Spleen (tissue), 11 donors: ENCODE results near the gene ERVFRD-1. TPM values are rescaled to one million over a fixed set of nuclear protein-coding genes. Genes with fewer than 3 reads are reported as not detected.

ENCODE experiments used
- DNase-seq: peaks from one replicate; pipeline ENCODE4 v3.0.0-alpha.2; 2020
- H3K27ac ChIP-seq, 8 donors: fragments of 200-600 bp; sonication (generic) in 7 of 8; 1 replicate in 4 of 8; 2 replicates in 4 of 8; pipeline versions ENCODE4 v1.5.0 to v1.8.0; 2016 to 2021; ENCODE audit warnings: inconsistent platforms in 4 of 8, mild to moderate bottlenecking in 4 of 8, moderate library complexity in 1 of 8
- H3K27me3 ChIP-seq, 7 donors: fragments of 200-600 bp; sonication (generic) in 6 of 7; replicated peaks in 1 of 7; 1 replicate in 4 of 7; 2 replicates in 3 of 7; pipeline versions ENCODE4 v1.5.0 to v1.8.0; 2016 to 2021; ENCODE audit warnings: inconsistent platforms in 3 of 7, mild to moderate bottlenecking in 1 of 7
- H3K36me3 ChIP-seq, 6 donors: fragments of 200-600 bp; sonication (generic) in 5 of 6; 1 replicate in 4 of 6; 2 replicates in 2 of 6; pipeline versions ENCODE4 v1.5.0 to v1.8.0; 2016 to 2021; ENCODE audit warnings: inconsistent platforms in 2 of 6
- H3K4me1 ChIP-seq, 6 donors: fragments of 200-600 bp; sonication (generic) in 5 of 6; 1 replicate in 3 of 6; 2 replicates in 3 of 6; pipeline versions ENCODE4 v1.5.0 to v1.8.0; 2016 to 2021; ENCODE audit warnings: inconsistent platforms in 3 of 6
- H3K4me3 ChIP-seq, 8 donors: fragments of 200-600 bp; sonication (generic) in 7 of 8; 1 replicate in 4 of 8; 2 replicates in 4 of 8; pipeline versions ENCODE4 v1.5.0 to v1.8.0; 2016 to 2021; ENCODE audit warnings: inconsistent platforms in 4 of 8, mild to moderate bottlenecking in 4 of 8, moderate library complexity in 2 of 8
- H3K9me3 ChIP-seq, 8 donors: fragments of 200-600 bp; sonication (generic) in 7 of 8; 1 replicate in 4 of 8; 2 replicates in 4 of 8; pipeline versions ENCODE4 v1.5.0 to v1.8.0; 2016 to 2021; ENCODE audit warnings: inconsistent platforms in 4 of 8
- CTCF ChIP-seq, 11 experiments: fragments of 200-600 bp in 7 of 11; fragments of 450-650 bp in 4 of 11; sonication (generic) in 4 of 11; IDR thresholded peaks in 8 of 11; conservative IDR thresholded peaks in 3 of 11; 1 replicate in 7 of 11; 2 replicates in 4 of 11; pipeline versions ENCODE4 v1.4.0 to v1.8.0; 2016 to 2021; ENCODE audit warnings: antibody characterized with exemption in 11 of 11, inconsistent platforms in 4 of 11, mild to moderate bottlenecking in 1 of 11
- POLR2A ChIP-seq, 3 donors: fragments of 450-650 bp; IDR thresholded peaks; one replicate each; pipeline ENCODE4 v1.5.1; 2017; ENCODE audit warnings: antibody characterized with exemption in 3 of 3, mild to moderate bottlenecking in 1 of 3
- POLR2AphosphoS5 ChIP-seq, 3 donors: sonication (generic); formaldehyde crosslinking; IDR thresholded peaks; one replicate each; pipeline ENCODE4 v1.5.1; 2017; ENCODE audit warnings: antibody characterized with exemption in 3 of 3
- WGBS, 5 donors: extraction: QIAGEN DNeasy Blood & Tissue Kit in 3 of 5; methylation state at CpG; one replicate each; pipeline versions ENCODE4 v1.1.5 to v1.1.7; 2013 to 2018; 5-methylcytosine and 5-hydroxymethylcytosine counted together
- intact Hi-C: fragments of 100-400 bp; cut with DNase I; formaldehyde crosslinking; loops from one replicate; pipeline ENCODE4 v1.15.0; 2023; ENCODE audit warnings: low total_unique reads
- polyA plus RNA-seq, 3 donors: library from polyadenylated mRNA; stranded (reverse); fragments of 200-250 nt; gene quantifications; one replicate each; pipeline ENCODE4 v1.2.1, GENCODE V29; 2013
- total RNA-seq, 7 donors: library from RNA; depleted of rRNA in 3 of 7; stranded (reverse); fragments of >200 nt in 3 of 7; fragmentation: NEBNext Ultra II Directional in 4 of 7; extraction: Animal tissue kit (Norgen Biotek cat#: 25700) in 4 of 7; gene quantifications; one replicate each; pipeline versions ENCODE4 v1.1.0 to v1.2.1, GENCODE V29; 2016 to 2021
- donor health status: healthy with polysubstance abuse.
- donor health status: DM: no; HTN: no; CAD: no; lungs with moderate emphysema.
- donor health status: DM: no; HTN: no; CAD: no.
- donor health status: Bipolar disorder and iron deficiency.
- donor health status: healthy.
- donor health status: DM: no; HTN: no; CAD: no.
- donor health status: DM: yes; HTN: yes; CAD: no.

ERVFRD-1 gene
- total and polyA plus RNA-seq, 10 donors = 0.17 to 0.28 TPM; not detected in 8

GRCh38 chr6:11130605-11131004 is 19.1 kb upstream of the ERVFRD-1 start:
- intact Hi-C loops = no loop called here
- Histone ChIP-seq H3K9me3 (no peaks in the 10 kb centered on the region), H3K4me1 (no peaks in the 10 kb centered on the region), H3K36me3 (peaks cover 0 to 34% (median 9%) of the 10 kb centered on the region in 6 donors), H3K27me3 (no peaks in the 10 kb centered on the region), H3K27ac (no peak overlapping the region), H3K4me3 (no peak overlapping the region)
- no peak for DNase-seq
- no peak for TF ChIP-seq POLR2A (IDR thresholded peaks at IDR 0.05)
- TF ChIP-seq CTCF (IDR thresholded peaks at IDR 0.05 in 8 of 11, conservative IDR thresholded peaks at IDR 0.05 in 3 of 11) = no peak
- TF ChIP-seq POLR2AphosphoS5 (IDR thresholded peaks at IDR 0.05) = no peak

DNA sequence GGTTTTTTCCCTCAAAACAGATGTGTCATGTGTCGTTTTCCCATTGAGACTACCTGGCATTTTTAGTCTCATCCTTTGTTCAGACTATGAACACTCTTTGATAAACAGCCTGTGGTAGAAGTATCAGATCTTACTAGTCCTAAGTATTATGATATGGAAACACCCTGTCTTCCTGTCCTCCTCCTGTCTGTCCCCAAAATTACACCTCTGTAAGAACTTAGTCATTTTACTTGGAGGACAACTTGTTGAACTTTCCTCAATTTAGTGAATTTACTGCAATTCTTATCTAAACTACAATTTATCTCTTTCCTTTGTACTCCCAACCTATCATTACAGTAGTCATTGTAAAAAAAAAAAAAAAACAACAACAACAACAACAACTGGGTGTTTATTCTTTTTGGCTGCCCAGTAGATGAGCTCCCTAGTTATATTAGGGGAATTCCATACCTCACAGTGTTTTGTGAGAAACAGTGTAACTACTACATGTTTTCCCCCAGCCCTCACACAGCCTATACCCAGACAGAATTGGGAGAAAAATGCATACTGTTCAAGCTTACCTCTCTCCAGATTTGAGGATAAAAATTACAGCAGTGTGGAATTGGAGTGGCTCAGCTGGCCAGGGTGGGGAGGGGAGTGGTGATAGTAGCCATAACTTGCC is 18.5 kb upstream of the ERVFRD-1 start:
- Histone ChIP-seq H3K27me3 (no peaks in the 10 kb centered on the region), H3K36me3 (peaks cover 0 to 29% (median 4%) of the 10 kb centered on the region in 6 donors), H3K4me3 (no peak overlapping the region), H3K4me1 (no peaks in the 10 kb centered on the region), H3K9me3 (no peaks in the 10 kb centered on the region), H3K27ac (no peak overlapping the region)
- no peak for TF ChIP-seq POLR2A (IDR thresholded peaks at IDR 0.05)
- no peak for TF ChIP-seq CTCF (IDR thresholded peaks at IDR 0.05 in 8 of 11, conservative IDR thresholded peaks at IDR 0.05 in 3 of 11)
- TF ChIP-seq POLR2AphosphoS5 (IDR thresholded peaks at IDR 0.05) = no peak
- DNase-seq = no peak
- intact Hi-C loops = no loop called here
- 90 to 96% (median 95%) methylated on average over 1 of the region's 1 CpG for WGBS, 5 donors

GRCh38 chr6:11128608-11129007 is 17.1 kb upstream of the ERVFRD-1 start:
- intact Hi-C loops = no loop called here
- H3K4me1 ChIP-seq = no peaks in the 10 kb centered on the region
- DNase-seq = no peak
- TF ChIP-seq CTCF (IDR thresholded peaks at IDR 0.05 in 8 of 11, conservative IDR thresholded peaks at IDR 0.05 in 3 of 11) = no peak
- no peak for TF ChIP-seq POLR2AphosphoS5 (IDR thresholded peaks at IDR 0.05)
- no peak for TF ChIP-seq POLR2A (IDR thresholded peaks at IDR 0.05)
- H3K4me3 ChIP-seq = no peak overlapping the region
- 97 to 100% (median 98%) methylated on average over 2 of the region's 2 CpGs for WGBS, 5 donors
- H3K36me3 ChIP-seq = peaks cover 0 to 21% (median 0%) of the 10 kb centered on the region in 6 donors
- H3K27ac ChIP-seq = no peak overlapping the region
- H3K9me3 ChIP-seq = no peaks in the 10 kb centered on the region
- no peaks in the 10 kb centered on the region for H3K27me3 ChIP-seq

DNA sequence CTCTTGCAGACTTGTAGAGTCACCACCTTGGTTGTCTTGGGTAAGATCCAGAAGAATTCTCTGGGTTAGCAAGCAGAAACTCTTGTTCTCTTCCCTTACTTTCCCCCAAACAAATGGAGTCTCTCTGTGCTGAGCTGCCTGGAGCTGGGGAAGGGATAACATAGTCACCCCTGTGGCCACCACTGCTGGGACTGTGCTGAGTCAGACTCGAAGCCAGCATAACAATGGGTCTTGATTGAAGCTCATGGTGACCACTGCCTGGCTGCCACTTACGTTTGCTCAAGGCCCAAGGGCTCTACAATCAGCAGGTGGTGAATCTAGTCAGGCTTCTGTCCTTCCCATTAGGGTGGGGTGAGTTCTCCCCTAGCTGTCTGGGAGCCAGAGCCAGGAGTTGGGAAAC is 15.4 kb upstream of the ERVFRD-1 start:
- Histone ChIP-seq H3K9me3 (no peaks in the 10 kb centered on the region), H3K27me3 (no peaks in the 10 kb centered on the region), H3K27ac (no peak overlapping the region), H3K4me3 (no peak overlapping the region), H3K36me3 (peaks cover 0 to 21% (median 0%) of the 10 kb centered on the region in 6 donors), H3K4me1 (no peaks in the 10 kb centered on the region)
- no peak for DNase-seq
- TF ChIP-seq POLR2A (IDR thresholded peaks at IDR 0.05) (no peak), POLR2AphosphoS5 (IDR thresholded peaks at IDR 0.05) (no peak), CTCF (IDR thresholded peaks at IDR 0.05 in 8 of 11, conservative IDR thresholded peaks at IDR 0.05 in 3 of 11) (no peak)
- intact Hi-C loops = no loop called here
- WGBS, 5 donors = 80 to 100% (median 87%) methylated on average over 1 to 2 of the region's 2 CpGs
